Ovary (tissue), 3 donors: Measurements from ENCODE around the gene LEKR1.

Source experiments
- CTCF ChIP-seq, 3 donors: fragments of 450-650 bp in 2 of 3; fragments of 200-600 bp in 1 of 3; IDR thresholded peaks; one replicate each; pipeline versions ENCODE4 v1.5.1 to v1.8.0; 2016 to 2022; ENCODE audit warnings: antibody characterized with exemption in 3 of 3, mild to moderate bottlenecking in 1 of 3
- POLR2A ChIP-seq: fragments of 450-650 bp; IDR thresholded peaks from one replicate; pipeline ENCODE4 v1.6.1; 2017; ENCODE audit warnings: antibody characterized with exemption, mild to moderate bottlenecking, moderate library complexity
- donor health status: DM: no; HTN: no; CAD: no.

- TF ChIP-seq CTCF (IDR thresholded peaks at IDR 0.05) (no peak), POLR2A (no peak)
Measured at GRCh38 chr3:157033001-157033400, 206.8 kb downstream of the LEKR1 start.
